Ecto neural progenitor cell (in vitro differentiated cells): ENCODE measurements around the gene GSTO2.
A peak's percentile ranks its signal among the peaks of the same experiment; 100 is the strongest.

Experiments used
- DNase-seq: peaks from one replicate; pipeline ENCODE4 v3.0.0-alpha.2; 2018; ENCODE audit warnings: low spot score

GSTO2 gene

DNA sequence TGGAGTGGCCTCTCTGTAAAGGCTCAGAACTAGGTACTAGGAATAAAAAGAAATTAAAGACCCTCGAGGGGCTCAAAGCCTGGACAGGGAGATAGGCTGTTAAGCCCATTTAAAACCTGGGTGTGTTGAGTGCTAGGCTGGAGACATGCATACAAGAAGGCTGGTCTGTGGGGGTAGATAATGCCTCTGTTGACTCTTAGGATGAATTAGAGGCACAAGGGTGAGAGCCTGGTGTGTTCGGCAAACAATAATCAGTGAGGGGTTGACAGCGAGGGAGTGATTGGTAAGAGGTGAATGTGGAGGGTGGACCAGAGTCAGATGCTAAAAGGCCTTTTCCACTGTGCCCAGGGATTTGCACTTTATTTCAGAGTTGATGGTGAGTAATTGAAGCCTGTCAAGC lies 12.7 kb downstream of the GSTO2 start:
- DNase-seq: no peak

DNA sequence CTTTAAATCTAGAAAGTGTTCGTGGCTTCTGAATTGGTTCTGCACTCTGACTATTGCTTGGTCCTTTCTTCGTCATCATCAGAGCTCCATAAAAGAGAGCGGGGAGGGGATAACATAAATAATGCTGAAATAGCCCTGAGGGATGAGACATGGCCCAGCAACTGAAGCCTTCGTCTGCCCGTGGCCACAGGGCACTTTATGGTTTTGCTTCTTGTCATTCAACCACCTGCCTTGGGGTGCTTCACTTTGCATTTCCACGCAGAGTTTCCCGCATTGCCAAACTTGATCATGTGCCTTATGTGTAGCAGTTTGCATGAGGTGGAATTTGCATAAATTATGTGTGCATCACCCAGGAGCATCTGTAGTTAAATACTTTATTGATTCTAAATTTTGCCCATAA lies 15.9 kb downstream of the GSTO2 start:
- no peak for DNase-seq

DNA sequence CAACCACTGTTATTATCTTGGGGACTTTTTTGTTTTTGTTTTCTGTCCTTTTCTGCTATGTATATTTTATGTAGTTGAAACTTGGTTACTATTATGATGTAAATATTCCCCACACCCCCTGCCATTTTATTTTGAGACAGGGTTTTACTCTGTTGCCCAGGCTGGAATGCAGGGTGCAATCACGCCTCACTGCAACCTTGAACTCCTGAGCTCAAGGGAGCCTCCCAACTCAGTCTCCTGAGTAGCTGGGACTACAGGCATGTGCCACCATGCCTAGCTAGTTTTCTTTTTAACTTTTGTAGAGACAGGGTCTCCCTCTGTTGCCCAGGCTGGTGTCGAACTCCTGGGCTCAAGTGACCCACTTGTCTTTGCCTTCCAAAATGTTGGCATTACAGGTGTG lies 18.0 kb downstream of the GSTO2 start:
- no peak for DNase-seq

DNA sequence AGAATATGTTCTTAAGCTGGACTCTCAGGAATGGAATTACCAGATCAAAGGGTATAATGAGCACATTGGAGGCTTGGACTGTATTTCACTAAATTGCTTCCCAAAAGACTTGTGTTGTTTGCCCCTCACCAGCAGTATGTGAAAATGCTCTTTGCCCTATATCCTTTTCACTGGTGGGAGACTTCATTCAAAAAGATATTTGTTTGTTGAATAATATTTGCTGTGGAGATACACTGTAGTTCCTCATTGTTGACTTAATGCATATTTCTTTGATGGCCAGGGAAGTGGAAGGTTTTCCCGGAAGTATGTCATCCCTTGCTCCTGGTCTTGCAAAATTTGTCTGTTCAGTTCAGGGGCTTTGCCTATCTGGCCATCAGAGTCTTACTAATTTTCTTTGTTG lies 19.4 kb downstream of the GSTO2 start:
- no peak for DNase-seq

DNA sequence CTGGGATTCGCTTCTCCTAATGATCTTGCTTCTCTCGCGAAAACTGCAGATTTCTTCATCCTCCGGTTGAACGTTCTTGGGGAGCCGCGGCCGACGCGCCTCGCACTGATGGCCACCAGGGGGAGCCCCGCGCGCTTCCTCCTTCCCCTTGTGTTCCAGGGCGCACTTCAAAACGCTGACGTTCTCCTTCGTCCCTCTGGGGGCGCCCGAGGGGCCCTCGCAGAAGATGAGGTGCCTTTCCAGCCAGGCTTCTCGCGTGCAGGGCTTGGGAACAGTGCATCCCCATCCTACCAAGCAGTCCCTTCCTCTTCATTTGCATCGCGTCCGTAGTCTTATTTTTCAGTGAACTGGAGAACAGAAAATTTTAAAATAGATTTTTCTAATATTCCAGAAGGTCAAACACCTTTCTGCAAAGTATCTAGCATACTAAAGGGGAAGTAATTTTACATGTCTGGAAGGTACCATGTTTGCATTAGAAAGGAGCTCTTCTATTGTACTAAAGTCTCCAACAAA lies 22.5 kb downstream of the GSTO2 start:
- DNase-seq: peak; percentile 91

DNA sequence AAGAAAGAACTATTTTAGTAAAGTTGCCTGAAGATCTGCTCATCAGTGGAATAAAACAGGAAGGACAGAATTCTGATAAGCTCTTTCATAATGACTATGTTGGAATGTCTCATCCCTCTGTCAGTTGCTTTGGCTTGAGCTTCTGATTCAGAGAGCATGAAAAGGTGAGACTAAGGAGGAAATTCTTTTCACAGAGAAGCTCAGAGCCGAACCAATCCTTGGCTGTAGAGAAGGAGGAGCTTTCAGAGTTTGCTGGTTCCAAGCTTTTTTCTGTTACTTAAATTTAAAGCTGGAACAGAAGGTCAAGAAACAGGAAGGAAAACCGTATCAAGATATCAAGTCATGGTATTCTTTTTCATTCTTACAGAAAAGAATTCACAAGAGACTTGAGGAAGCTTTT lies 24.0 kb downstream of the GSTO2 start:
- no peak for DNase-seq

DNA sequence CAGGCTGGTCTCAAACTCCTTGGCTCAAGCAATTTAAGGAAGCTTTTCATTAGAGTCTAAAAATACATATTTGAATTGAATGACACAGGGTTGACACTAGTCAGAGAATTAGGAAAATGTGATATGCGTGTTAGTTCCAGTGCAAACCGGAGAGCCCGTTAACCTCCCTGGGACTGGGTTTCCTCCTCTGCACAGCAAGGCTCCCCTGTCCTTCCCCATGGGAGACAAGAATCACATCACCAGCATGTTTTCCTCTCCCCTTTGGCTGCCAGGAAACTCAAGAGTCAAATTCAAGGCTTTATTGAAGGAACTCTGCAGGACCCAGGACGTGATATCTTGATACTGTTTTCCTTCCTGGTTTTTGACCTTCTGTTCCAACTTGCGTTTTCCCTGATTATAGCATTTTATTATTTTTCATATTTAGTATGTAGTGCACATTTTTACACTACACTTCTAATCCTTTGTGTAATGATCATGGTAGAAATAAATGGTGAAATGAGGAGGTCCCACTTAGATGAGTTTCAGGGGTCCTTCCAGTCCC lies 24.9 kb downstream of the GSTO2 start:
- DNase-seq: no peak

DNA sequence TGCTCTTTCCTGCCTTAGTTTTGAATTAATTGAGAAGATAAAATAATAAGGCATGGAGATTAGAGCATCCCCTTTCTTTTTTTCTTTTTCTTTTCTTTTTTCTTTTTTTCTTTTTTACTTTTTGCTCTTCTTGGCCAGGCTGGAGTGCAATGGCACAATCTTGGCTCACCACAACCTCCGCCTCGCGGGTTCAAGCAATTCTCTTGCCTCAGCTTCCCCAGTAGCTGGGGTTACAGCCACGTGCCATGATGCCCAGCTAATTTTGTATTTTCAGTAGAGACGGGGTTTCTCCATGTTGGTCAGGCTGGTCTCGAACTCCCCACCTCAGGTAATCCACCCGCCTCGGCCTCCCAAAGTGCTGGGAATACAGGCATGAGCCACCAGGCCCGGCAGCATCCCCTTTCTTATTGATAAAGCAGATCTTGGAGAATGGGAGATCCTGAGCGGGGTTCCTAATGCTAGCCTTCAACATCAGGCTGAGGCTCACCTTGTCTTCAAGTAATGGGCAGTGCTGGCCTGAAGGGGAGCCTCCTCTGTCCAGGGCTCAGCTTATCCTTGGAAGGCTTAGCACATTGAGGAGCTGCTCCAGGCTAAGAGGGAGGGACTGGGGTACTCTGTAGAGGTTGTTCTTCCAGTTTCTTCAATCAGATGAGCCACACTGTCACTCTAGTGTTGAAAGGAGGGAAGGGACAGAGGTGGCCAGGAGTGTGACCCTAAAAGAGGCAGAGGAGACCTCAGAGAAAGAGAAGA lies 27.9 kb downstream of the GSTO2 start:
- no peak for DNase-seq

DNA sequence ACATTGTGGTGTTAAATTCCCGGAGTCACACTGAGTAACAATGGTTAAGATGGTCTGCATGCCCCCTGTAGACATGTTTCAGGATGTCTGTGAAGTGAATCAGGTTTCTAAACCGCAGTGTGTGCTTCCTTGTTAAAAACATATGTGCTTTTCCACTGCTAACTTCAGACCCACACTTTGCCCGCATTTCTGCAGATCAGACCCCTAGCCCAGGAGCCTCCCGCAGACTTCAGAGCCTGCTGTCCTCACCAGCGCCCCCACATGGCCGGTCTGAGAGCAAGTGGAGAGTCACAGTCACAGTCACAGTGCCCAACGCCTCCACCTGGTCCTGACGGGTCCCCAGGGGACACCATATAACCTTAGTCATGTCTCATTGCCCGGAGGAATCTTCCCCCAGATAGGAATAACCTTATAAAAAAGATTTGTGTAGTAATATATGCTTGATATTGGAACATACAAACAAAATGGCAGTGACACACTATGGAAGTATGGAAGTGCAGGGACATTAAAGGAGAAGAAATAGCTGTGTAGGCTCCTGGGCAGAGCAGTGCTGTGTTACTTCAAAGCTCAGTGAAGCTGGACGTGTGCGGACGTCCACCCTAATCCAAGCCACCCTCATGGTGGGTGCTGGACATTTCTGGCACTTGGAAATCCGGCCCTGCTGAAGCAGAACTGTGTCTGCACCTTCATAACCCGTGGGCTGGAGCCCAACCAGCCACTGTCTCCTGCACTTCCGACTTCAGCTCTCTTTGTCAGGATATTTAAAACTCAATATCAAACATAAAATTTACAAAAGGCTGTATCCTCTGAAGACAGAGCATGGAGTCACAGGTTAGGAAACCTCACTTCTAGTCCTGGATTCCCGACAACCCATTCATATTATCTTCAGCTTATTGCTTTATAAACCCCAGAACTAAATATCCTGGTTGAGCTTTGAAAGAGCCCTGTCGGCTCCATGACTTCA lies 29.0 kb downstream of the GSTO2 start:
- peak; percentile 77 for DNase-seq

DNA sequence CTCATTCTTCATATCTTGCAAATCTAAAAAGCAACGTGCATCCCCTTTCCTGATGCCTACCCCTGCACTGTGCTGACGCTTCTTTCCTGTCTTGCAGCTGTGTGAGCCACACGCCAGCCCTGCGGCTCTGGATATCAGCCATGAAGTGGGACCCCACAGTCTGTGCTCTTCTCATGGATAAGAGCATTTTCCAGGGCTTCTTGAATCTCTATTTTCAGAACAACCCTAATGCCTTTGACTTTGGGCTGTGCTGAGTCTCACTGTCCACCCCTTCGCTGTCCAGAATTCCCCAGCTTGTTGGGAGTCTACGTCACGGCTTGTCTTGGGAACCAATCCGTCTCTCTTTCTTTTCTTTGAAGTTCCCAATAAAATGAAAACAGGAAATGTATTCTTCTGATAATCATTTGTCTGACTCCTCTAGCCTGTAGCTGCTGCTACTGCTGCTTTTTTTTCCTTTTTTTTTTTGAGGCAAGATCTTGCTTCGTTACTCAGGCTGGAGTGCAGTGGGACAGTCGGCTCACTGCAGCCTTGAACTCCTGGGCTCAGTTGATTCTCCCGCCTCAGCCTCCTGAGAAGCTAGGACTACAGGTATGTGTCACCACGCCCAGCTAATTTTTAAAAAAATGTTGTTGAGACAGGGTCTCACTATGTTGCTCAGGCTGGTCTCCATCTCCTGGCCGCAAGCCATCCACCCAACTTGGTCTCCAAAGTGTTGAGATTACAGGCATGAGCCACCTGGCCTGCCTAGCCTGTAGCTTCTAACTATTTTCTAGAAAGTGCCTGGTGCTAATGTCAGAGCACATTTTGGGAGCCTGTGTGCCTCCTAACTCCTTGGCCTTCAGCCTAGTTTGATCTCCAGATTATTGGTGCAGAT lies 30.3 kb downstream of the GSTO2 start:
- DNase-seq: no peak

DNA sequence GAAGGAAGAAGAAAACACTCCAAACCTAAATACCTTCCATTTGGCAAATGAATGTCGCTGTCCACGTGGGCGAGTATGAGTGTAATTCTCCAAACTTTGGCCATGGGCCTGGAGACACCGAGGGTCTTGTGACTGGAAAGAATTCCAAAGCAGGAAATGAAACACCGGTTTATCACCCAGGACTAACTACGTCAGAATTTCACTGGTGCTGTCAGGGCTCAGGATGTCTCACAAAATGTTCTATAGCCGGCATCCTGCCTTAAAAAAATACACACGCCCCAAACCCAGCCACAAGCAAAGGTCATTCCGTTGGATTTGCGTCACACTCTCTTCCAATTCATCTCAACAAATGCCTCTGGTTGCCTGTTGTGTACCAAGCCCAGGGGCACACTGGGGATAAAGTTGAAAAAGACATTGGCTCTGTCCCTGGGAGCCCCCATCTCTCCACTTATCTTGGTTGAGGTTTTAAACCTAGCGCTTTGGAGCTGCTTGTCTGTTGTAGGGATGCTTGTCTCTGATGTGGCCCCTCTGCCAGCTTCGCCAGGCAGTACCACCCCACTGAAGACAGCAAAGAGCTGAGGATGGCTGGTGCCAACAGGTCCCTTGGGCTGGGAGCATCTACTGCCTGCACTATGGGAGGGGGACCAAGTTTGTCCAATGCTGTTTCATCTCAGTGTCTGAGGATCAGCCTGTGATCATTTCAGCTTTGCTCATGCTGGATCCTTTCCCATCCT lies 31.2 kb downstream of the GSTO2 start:
- DNase-seq: no peak

DNA sequence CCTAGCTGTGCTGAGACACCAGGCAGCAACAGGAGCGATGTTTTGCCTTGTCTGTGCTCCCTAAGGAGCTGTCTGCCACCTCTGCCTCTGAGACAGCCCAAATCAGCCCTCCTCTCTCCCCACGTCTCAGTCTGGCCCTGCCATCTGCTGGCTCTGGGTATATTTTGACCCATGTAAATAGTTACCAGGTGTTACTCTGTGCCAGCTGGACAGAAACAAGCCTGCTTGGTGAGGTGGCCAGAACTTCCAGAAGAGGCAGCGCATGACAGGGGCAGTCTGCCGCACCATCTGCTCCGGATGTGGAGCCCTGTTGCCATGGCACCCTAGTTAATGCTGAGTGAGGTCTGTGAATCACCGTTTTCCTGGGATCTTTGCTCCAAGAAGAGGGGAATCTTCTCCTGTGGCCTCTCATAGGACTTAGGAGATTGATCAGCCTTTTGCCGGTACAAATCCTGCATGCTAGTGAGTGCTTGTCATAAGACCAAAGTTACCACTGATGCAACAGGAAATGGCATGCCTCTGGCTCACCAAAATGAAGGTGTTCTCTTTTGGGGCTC lies 31.8 kb downstream of the GSTO2 start:
- no peak for DNase-seq

DNA sequence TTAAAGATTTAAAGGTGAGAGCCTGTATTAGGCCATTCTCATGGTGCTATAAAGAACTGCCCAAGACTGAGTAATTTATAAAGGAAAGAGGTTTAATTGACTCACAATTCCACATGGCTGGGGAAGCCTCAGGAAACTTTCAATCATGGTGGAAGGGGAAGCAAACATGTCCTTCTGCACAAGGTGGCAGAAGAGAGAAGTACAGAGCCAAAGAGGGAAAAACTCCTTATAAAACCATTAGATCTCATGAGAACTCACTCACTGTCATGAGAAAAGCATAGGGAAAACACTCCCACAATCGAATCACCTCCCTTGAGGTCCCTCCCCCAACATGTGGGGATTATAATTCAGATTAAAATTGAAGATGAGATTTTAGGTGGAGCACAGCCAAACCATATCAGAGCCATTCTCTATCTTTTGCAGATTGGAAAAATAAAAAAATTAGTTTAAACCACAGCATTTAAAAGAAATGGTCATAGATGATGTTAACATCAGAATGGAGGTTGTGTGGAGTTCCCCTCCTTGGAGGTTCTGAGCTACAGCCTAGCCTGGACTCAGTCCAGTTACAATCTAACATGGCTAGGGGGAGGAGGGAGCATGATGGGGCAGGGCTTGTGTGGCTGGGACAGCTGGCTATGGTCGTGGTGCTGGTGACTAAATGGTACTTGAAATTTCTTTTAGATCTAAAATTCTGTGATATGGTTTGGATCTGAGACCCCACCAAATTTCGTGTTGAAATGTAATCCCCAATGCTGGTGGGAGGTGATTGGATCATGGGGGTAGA lies 33.1 kb downstream of the GSTO2 start:
- DNase-seq: no peak

DNA sequence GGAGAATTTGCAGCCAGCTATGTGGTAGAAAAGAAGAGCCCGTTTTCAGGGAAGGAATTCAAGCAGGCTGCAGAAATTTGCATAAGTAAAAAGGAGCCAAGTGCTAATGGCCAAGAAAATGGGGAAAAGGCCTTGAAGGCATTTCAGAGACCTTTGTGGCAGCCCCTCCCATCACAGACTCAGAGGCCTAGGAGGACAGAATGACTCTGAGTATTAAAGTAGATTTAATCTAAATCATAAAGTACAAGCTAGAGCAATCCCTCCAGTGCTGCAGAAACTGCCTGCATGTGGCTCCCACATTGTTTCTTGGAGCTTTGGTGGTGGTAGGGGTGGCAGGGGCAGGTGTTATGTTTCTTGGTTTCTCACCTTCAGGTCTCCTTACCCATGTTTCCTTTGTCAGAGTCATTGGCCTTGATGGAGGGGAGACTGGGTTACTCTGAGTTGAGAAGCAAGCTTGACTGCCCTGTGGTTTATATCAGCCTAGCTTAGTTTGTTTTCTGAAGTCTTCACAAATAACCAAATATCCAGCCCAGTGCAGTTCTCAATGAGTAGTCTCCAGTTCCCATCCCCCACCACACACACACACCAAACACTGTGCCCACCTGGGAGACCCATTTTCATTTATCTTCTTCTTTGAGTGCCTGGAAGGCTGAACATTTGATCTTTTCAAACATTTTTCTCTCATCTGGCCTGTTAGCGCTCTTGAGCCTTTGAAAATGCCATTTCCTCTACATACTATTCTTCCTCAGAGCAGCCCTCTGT lies 34.8 kb downstream of the GSTO2 start:
- DNase-seq: no peak

DNA sequence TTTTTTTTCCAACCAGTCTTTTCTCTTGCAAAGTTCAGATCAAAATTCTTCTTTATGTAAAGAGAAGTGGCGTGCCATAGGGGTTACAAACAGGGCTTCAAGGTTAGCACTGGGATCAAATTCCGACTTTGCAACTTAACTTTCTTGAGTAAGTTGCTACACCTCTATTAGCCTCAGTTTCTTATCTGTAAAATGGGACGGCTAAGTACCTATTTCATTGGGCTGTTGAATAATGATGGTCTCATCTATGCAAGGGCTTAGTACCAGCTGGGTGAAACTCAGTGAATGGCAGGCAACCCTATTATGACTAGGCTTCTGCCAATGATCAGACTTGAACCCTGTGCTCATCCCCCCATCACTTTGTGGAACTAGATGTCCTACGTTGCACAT lies 35.4 kb downstream of the GSTO2 start:
- no peak for DNase-seq

DNA sequence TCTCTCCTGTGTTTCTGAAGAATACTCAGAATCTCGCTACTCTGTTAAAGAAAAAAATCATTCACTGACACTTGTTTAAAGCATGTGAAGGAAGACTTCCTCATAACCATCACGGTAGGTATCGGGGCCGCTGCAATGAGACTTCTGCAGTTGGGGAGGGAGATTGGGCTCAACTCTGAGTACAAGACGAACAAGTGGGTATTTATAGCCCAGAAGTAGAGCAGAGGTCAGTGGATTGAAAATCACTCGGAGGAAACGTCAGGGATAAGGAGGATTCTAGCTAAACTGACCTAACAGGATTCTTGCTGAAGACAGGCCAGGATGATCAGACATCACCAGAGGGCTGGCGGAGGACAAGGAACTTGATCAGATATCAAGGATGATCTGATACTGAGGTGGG lies 35.9 kb downstream of the GSTO2 start:
- DNase-seq: no peak

DNA sequence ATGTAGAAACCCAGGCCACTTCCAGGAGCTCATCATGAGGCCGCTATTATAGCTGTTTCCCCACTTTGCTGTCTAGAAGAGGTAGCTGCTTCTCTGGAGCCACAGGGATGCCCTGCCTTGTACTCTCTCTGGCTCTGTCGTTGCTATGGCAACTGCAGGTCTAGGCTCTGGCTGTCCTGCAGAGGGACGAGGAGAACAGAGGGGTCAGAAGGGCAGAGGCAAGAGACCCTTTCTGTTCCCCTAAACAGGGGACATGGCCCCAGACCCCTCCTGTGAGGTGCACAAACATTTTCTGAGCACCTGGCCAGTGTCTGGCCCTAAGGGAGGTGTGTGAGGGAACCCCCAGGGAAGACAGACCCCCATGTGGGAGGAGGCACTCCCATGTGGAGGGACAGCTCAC lies 37.9 kb downstream of the GSTO2 start:
- DNase-seq: no peak

DNA sequence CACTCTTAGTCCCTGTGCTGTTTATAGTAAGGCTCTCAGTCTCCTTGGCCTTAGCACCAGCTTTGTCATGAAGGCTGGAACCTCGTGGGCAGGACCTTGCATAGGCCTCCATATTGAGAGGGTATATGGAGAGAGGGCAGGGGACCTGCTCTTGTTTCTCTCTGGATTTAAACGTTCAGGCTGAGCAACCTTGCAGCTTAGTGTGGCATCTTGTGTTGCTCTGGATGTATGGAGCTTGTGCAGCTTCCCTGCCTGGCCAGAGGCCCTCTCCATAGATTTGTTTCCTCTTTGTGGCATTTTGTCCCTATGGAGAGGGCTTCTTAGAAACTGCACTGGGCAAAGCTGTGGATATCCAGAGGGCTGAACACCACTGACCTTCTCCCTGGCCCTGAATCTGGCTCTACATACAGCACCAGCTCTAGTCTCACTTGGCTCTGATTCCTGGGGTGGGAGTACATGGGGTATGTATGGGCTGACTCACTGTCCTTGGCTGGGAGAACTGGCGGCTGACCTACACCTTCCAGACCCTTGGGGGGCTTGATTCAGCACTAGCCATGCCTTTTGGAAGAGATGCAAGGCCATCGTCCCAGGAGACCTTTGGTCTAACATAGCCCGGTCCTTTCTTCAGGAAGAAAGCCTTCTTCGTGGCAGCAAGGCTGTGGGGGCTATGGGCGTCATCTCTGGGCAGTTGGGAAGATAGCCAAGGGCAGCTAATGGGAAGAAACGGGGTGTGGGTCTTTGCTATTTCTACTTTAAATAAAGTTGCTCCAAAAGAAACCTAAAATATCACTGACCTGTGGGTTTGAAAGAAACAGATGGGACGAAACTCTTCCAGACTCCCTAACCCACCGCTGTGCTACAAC lies 38.8 kb downstream of the GSTO2 start:
- no peak for DNase-seq
